Lower leg skin (tissue), 4 donors: Measurements from ENCODE around the gene CCDC91. TPM values are rescaled to one million over a fixed set of nuclear protein-coding genes. Genes with fewer than 3 reads are reported as not detected.
"Not testable (repeated sequence)": the region's sequence is repeated elsewhere in the genome, so short reads cannot be mapped to it uniquely, and the experiment has no call there.

Experiments
- DNase-seq, 2 donors: peaks; one replicate each; pipeline ENCODE4 v3.0.0-alpha.2; 2019; ENCODE audit warnings: low spot score in 2 of 2
- H3K4me3 ChIP-seq: fragments of 200-600 bp; sonication (generic); 2 replicates; pipeline ENCODE4 v1.5.1; 2017; ENCODE audit warnings: mild to moderate bottlenecking, low read depth; ENCODE audit not compliant: poor library complexity, severe bottlenecking
- CTCF ChIP-seq, 3 donors: fragments of 450-650 bp; IDR thresholded peaks; one replicate each; pipeline ENCODE4 v1.5.1; 2016; ENCODE audit warnings: antibody characterized with exemption in 3 of 3, mild to moderate bottlenecking in 3 of 3, moderate library complexity in 2 of 3
- POLR2A ChIP-seq, 2 donors: fragments of 450-650 bp; IDR thresholded peaks; one replicate each; pipeline ENCODE4 v1.6.1; 2016 to 2017; ENCODE audit warnings: antibody characterized with exemption in 2 of 2, mild to moderate bottlenecking in 1 of 2, moderate library complexity in 1 of 2
- WGBS, 2 donors: methylation state at CpG; one replicate each; pipeline ENCODE4 v1.1.5; 2018; 5-methylcytosine and 5-hydroxymethylcytosine counted together
- intact Hi-C: fragments of 100-400 bp; cut with DNase I; formaldehyde crosslinking; loops from one replicate; pipeline ENCODE4 v1.15.0; 2023; ENCODE audit warnings: low total_unique reads
- total RNA-seq, 4 donors: library from RNA; depleted of rRNA; stranded (reverse); fragments of >200 nt; gene quantifications; one replicate each; pipeline ENCODE4 v1.1.0, GENCODE V29; 2016

The CCDC91 gene
- total RNA-seq, 4 donors from 2014 or later = 13.8 to 31.0 (median 23.3) TPM

GRCh38 chr12:28456934-28457710 lies 266.9 kb downstream of the CCDC91 start:
- intact Hi-C loops = no loop called here
- no peak for DNase-seq
- TF ChIP-seq CTCF (IDR thresholded peaks at IDR 0.05) (no peak), POLR2A (IDR thresholded peaks at IDR 0.05) (no peak)
- H3K4me3 ChIP-seq = no peak overlapping the region
- WGBS, 2 donors = 73 to 85% methylated on average over 5 of the region's 5 CpGs

- no peak for DNase-seq
- TF ChIP-seq CTCF (IDR thresholded peaks at IDR 0.05) = no peak
- no peak for TF ChIP-seq POLR2A (IDR thresholded peaks at IDR 0.05)
These were observed 267.5 kb downstream of the CCDC91 start for GRCh38 chr12:28457785-28458184.

GRCh38 chr12:28459481-28459880 lies 269.2 kb downstream of the CCDC91 start:
- intact Hi-C loops = no loop called here
- no peak for TF ChIP-seq CTCF (IDR thresholded peaks at IDR 0.05)
- no peak for TF ChIP-seq POLR2A (IDR thresholded peaks at IDR 0.05)
- no peak for DNase-seq
- no peak overlapping the region for H3K4me3 ChIP-seq
- WGBS, 2 donors = 84 to 85% methylated on average over 3 of the region's 3 CpGs

More at GRCh38 chr12:28457785-28458184, 267.5 kb downstream of the CCDC91 start:
- no peak overlapping the region for H3K4me3 ChIP-seq
- 72 to 82% methylated on average over 3 of the region's 3 CpGs for WGBS, 2 donors
- intact Hi-C loops = no loop called here

- no peak for DNase-seq
- 91 to 92% methylated on average over 2 of the region's 2 CpGs for WGBS, 2 donors
- H3K4me3 ChIP-seq = no peak overlapping the region
- intact Hi-C loops = no loop called here
- TF ChIP-seq CTCF (IDR thresholded peaks at IDR 0.05) (no peak), POLR2A (IDR thresholded peaks at IDR 0.05) (no peak)
These were observed 270.3 kb downstream of the CCDC91 start for GRCh38 chr12:28460420-28461130.

- H3K4me3 ChIP-seq = no peak overlapping the region
- no peak for DNase-seq
- TF ChIP-seq CTCF (IDR thresholded peaks at IDR 0.05) (no peak), POLR2A (IDR thresholded peaks at IDR 0.05) (no peak)
- intact Hi-C loops = no loop called here
These were observed 273.1 kb downstream of the CCDC91 start for GRCh38 chr12:28463396-28463795.

- 97 to 99% methylated on average over 9 of the region's 9 CpGs for WGBS, 2 donors
- DNase-seq = peak in 1 of 2 donors; percentile 62
- intact Hi-C loops, H3K4me3 ChIP-seq: not testable (repeated sequence)
These were observed 281.5 kb downstream of the CCDC91 start for GRCh38 chr12:28471762-28472161.

- intact Hi-C loops, H3K4me3 ChIP-seq, DNase-seq: not testable (repeated sequence)
- 76 to 93% methylated on average over 3 of the region's 3 CpGs for WGBS, 2 donors
These were observed 285.9 kb downstream of the CCDC91 start for GRCh38 chr12:28476206-28476605.

GRCh38 chr12:28479097-28479496 lies 288.8 kb downstream of the CCDC91 start:
- WGBS, 2 donors = 96 to 97% methylated on average over 1 of the region's 1 CpG
- intact Hi-C loops, DNase-seq, H3K4me3 ChIP-seq: not testable (repeated sequence)
